Muscle of back (tissue), 11 donors: Measurements from ENCODE around the gene SELENOS. TPM values are rescaled to one million over a fixed set of nuclear protein-coding genes. Genes with fewer than 3 reads are reported as not detected.
A peak's percentile ranks its signal among the peaks of the same experiment; 100 is the strongest.

ENCODE experiments used
- DNase-seq, 3 donors: peaks; one replicate each; pipeline versions ENCODE4 v3.0.0 to v3.0.0-alpha.2; 2013
- polyA plus RNA-seq, 10 donors: library from polyadenylated mRNA; unstranded; fragments of 120-200 nt; gene quantifications; one replicate each; pipeline ENCODE4 v1.2.1, GENCODE V29; 2013; ENCODE audit not compliant: insufficient read length in 10 of 10

SELENOS gene
- polyA plus RNA-seq, 10 donors, result 36.4 to 49.9 (median 39.4) TPM

GRCh38 chr15:101314336-101315125, 37.2 kb upstream of the SELENOS start:
- DNase-seq, result no peak

GRCh38 chr15:101313041-101313761, 35.9 kb upstream of the SELENOS start:
- no peak for DNase-seq

GRCh38 chr15:101310508-101310907, 33.2 kb upstream of the SELENOS start:
- no peak for DNase-seq

- no peak for DNase-seq
These were observed 32.8 kb upstream of the SELENOS start for GRCh38 chr15:101310161-101310480.

- no peak for DNase-seq
These were observed 32.3 kb upstream of the SELENOS start for GRCh38 chr15:101309436-101310160.

- DNase-seq, result no peak
These were observed 31.5 kb upstream of the SELENOS start for GRCh38 chr15:101308604-101309435.

- no peak for DNase-seq
These were observed 30.8 kb upstream of the SELENOS start for GRCh38 chr15:101307897-101308603.

GRCh38 chr15:101307048-101307896, 30.0 kb upstream of the SELENOS start:
- no peak for DNase-seq

- DNase-seq, result no peak
These were observed 29.2 kb upstream of the SELENOS start for GRCh38 chr15:101306341-101307047.

- DNase-seq, result no peak
These were observed 28.6 kb upstream of the SELENOS start for GRCh38 chr15:101305820-101306255.

- no peak for DNase-seq
These were observed 26.1 kb upstream of the SELENOS start for GRCh38 chr15:101303408-101303807.

- peak in 1 of 3 donors; percentile 3 for DNase-seq
These were observed 19.4 kb upstream of the SELENOS start for GRCh38 chr15:101296418-101297405.

GRCh38 chr15:101295607-101296161, 18.4 kb upstream of the SELENOS start:
- peak in 2 of 3 donors; percentile 46 to 63 for DNase-seq

GRCh38 chr15:101294731-101295606, 17.7 kb upstream of the SELENOS start, which contains the start of gene SNRPA1:
Gene SNRPA1, minus strand, starts transcription at chr15:101295248. Its CDS starts 70 bp downstream, at chr15:101295178.
- DNase-seq, result peak; percentile 96 to 99 (median 97)

GRCh38 chr15:101293122-101293521, 15.8 kb upstream of the SELENOS start:
- no peak for DNase-seq

GRCh38 chr15:101288905-101289513, 11.7 kb upstream of the SELENOS start:
- no peak for DNase-seq
